Measurements from ENCODE around the gene CHP2.

GRCh38 chr16:23785842-23786241 is 31.0 kb downstream of the CHP2 start:
- TF ChIP-seq POLR2A (IDR thresholded peaks at IDR 0.05) (no peak), CTCF (IDR thresholded peaks at IDR 0.05) (no peak), POLR2AphosphoS5 (IDR thresholded peaks at IDR 0.05; ENCODE audit: insufficient read depth in 1 of 2, low read depth in 1 of 2) (no peak)
